Endothelial cell of umbilical vein (primary cell): ENCODE results near the gene LCA5L. TPM values are rescaled to one million over a fixed set of nuclear protein-coding genes. Genes with fewer than 3 reads are reported as not detected.

Experiments used
- Bru-seq: library from RNA; stranded (reverse); fragments of 400-500 nt; gene quantifications from one replicate; lab custom pipeline; 2021; lab: Mats Ljungman, UMichigan
- BruChase-seq, 2 experiments: library from RNA; stranded (reverse); fragments of 400-500 nt; gene quantifications; one replicate each; lab custom pipeline; 2021; lab: Mats Ljungman, UMichigan
- BruUV-seq: library from RNA; stranded (reverse); fragments of 400-500 nt; replicated peaks from 2 replicates; lab custom pipeline; 2021; lab: Mats Ljungman, UMichigan
- CTCF ChIA-PET: fragments of 300-600, 350-600 bp; sonication (Branson Sonifier 250); formaldehyde crosslinking; loops from one replicate; lab custom pipeline; 2021; ENCODE audit warnings: antibody characterized with exemption, inconsistent platforms; lab: Charles Lee
- POLR2A ChIA-PET: fragments of 300-600, 350-600 bp; sonication (Branson Sonifier 250); formaldehyde crosslinking; loops from one replicate; lab custom pipeline; 2021; ENCODE audit warnings: antibody characterized with exemption, inconsistent platforms; lab: Charles Lee
- DNase-seq: peaks from one replicate; pipeline ENCODE4 v3.0.0-alpha.2; 2011; ENCODE audit warnings: low read depth, low spot score
- FAIRE-seq: peaks from 2 replicates; lab custom pipeline; 2011; peaks lifted over from hg19 to GRCh38; lab: Jason Lieb, UNC
- H2AFZ ChIP-seq: 2 replicates; pipeline ENCODE4 v1.6.0; 2012; ENCODE audit warnings: low read depth, low read length, control low read depth, inconsistent platforms
- H3K27ac ChIP-seq: 2 replicates; pipeline ENCODE4 v1.5.1; 2011; ENCODE audit warnings: low read depth, mild to moderate bottlenecking, control low read depth, low read length, moderate library complexity; ENCODE audit not compliant: insufficient read depth
- H3K27me3 ChIP-seq, 2 experiments: 2 replicates each; pipeline versions ENCODE4 v1.6.0 to v1.6.1; 2011; ENCODE audit warnings: low read length in 2 of 2, mixed read lengths in 1 of 2; ENCODE audit not compliant: control insufficient read depth in 2 of 2, insufficient read depth in 2 of 2
- H3K36me3 ChIP-seq, 2 experiments: 2 replicates in 1 of 2; 3 replicates in 1 of 2; pipeline ENCODE4 v1.5.1; 2011; ENCODE audit warnings: low read length in 2 of 2, mild to moderate bottlenecking in 1 of 2, moderate library complexity in 1 of 2; ENCODE audit not compliant: control insufficient read depth in 2 of 2, insufficient read depth in 2 of 2; ENCODE audit errors: extremely low read depth in 1 of 2
- H3K4me1 ChIP-seq: 3 replicates; pipeline ENCODE4 v1.5.1; 2011; ENCODE audit warnings: mild to moderate bottlenecking, low read length; ENCODE audit not compliant: control insufficient read depth, insufficient read depth; ENCODE audit errors: extremely low read depth
- H3K4me2 ChIP-seq: 2 replicates; pipeline ENCODE4 v1.6.1; 2011; ENCODE audit warnings: low read length, control low read depth, mixed read lengths; ENCODE audit not compliant: insufficient read depth
- H3K4me3 ChIP-seq, 3 experiments: fragments of 200-600 bp in 1 of 3; sonication (generic), shearing (Covaris generic) in 1 of 3; replicated peaks in 1 of 3; 2 replicates each; pipeline ENCODE4 v1.5.1; 2011 to 2016; ENCODE audit warnings: control low read depth in 3 of 3, low read length in 3 of 3, mild to moderate bottlenecking in 2 of 3, inconsistent platforms in 1 of 3, low read depth in 1 of 3, moderate library complexity in 1 of 3; ENCODE audit not compliant: insufficient read depth in 1 of 3
- H3K79me2 ChIP-seq: 2 replicates; pipeline ENCODE4 v1.6.0; 2012; ENCODE audit warnings: low read length, inconsistent platforms; ENCODE audit not compliant: control insufficient read depth, insufficient read depth
- H3K9ac ChIP-seq: replicated peaks from 2 replicates; pipeline ENCODE3; 2011; ENCODE audit warnings: low read length, control low read depth; ENCODE audit not compliant: insufficient read depth; ENCODE audit errors: extremely low read depth
- H3K9me1 ChIP-seq: replicated peaks from 3 replicates; pipeline ENCODE4 v1.6.0; 2011; ENCODE audit warnings: mild to moderate bottlenecking, low read length; ENCODE audit not compliant: control insufficient read depth, insufficient read depth; ENCODE audit errors: extremely low read depth
- H3K9me3 ChIP-seq: replicated peaks from 2 replicates; pipeline ENCODE4 v1.5.1; 2012; ENCODE audit warnings: low read length, inconsistent platforms; ENCODE audit not compliant: control insufficient read depth, insufficient read depth
- H4K20me1 ChIP-seq: replicated peaks from 2 replicates; pipeline ENCODE3; 2011; ENCODE audit warnings: mild to moderate bottlenecking, low read length; ENCODE audit not compliant: control insufficient read depth, insufficient read depth; ENCODE audit errors: extremely low read depth
- EZH2 ChIP-seq: IDR thresholded peaks from 2 replicates; pipeline ENCODE4 v1.6.1; 2012; ENCODE audit warnings: borderline replicate concordance, low read depth, mild to moderate bottlenecking, moderate library complexity, low read length, inconsistent platforms; ENCODE audit not compliant: severe bottlenecking
- FOS ChIP-seq: IDR thresholded peaks from 2 replicates; pipeline ENCODE4 v1.6.1; 2011; ENCODE audit warnings: mild to moderate bottlenecking, low read length, moderate library complexity, borderline replicate concordance; ENCODE audit not compliant: insufficient read depth
- GATA2 ChIP-seq: IDR thresholded peaks from 2 replicates; pipeline ENCODE4 v1.7.0; 2011; ENCODE audit warnings: low read depth, mild to moderate bottlenecking, moderate library complexity, mixed read lengths, low read length; ENCODE audit not compliant: insufficient read length, insufficient read depth
- JUN ChIP-seq: IDR thresholded peaks from 2 replicates; pipeline ENCODE4 v1.6.1; 2011; ENCODE audit warnings: borderline replicate concordance, low read depth; ENCODE audit not compliant: insufficient read length, insufficient read depth
- MYC ChIP-seq: IDR thresholded peaks from one replicate; pipeline ENCODE4 v1.6.1; 2011; ENCODE audit warnings: mild to moderate bottlenecking, low read depth, low read length
- POLR2A ChIP-seq: IDR thresholded peaks from 2 replicates; pipeline ENCODE4 v1.6.1; 2012; ENCODE audit warnings: low read depth, mild to moderate bottlenecking, control low read depth, low read length
- POLR2AphosphoS5 ChIP-seq: IDR thresholded peaks from 2 replicates; pipeline ENCODE4 v1.6.1; 2012; ENCODE audit warnings: low read depth, mild to moderate bottlenecking, control low read depth, low read length, moderate library complexity; ENCODE audit not compliant: insufficient read depth
- dilution Hi-C: fragments of 300-500 bp; cut with MboI; formaldehyde crosslinking; loops from one replicate; pipeline ENCODE4 v1.15.0; 2019; ENCODE audit warnings: low sequenced_read_pairs; ENCODE audit not compliant: extremely low pct_ligation_motif_present
- intact Hi-C: fragments of 100-400 bp; cut with micrococcal nuclease; formaldehyde crosslinking; loops from one replicate; pipeline ENCODE4 v1.10.0; 2022
- long read RNA-seq: library from polyadenylated mRNA; stranded (forward); transcript quantifications from one replicate; pipeline ENCODE4 v2.0.0, GENCODE V29; 2021
- polyA minus RNA-seq, 3 experiments: library from RNA; depleted of rRNA, polyadenylated mRNA; stranded (reverse); fragments of >200 nt; gene quantifications; 1 replicate in 1 of 3; 2 replicates in 2 of 3; pipeline ENCODE4 v1.2.3, GENCODE V29; 2011
- polyA plus RNA-seq, 4 experiments: library from polyadenylated mRNA; depleted of rRNA in 3 of 4; stranded (reverse) in 3 of 4; unstranded in 1 of 4; fragments of >200 nt; gene quantifications; 2 replicates each; pipeline versions ENCODE4 v1.2.1 to v1.2.3, GENCODE V29; 2011 to 2012; ENCODE audit warnings: missing spikeins in 1 of 4
- total RNA-seq: library from RNA; stranded (reverse); gene quantifications from 2 replicates; pipeline ENCODE4 v1.2.3, GENCODE V29; 2021
- TF ChIP-seq, protein P1 (sequence below): IDR thresholded peaks from 2 replicates; pipeline ENCODE4 v1.6.1; 2011; ENCODE audit not compliant: insufficient read depth, insufficient read length
- TF ChIP-seq, protein P2 (sequence below), 2 donors: IDR thresholded peaks; 1 replicate in 1 of 2; 2 replicates in 1 of 2; pipeline ENCODE4 v1.5.1; 2011; ENCODE audit warnings: low read length in 2 of 2, mild to moderate bottlenecking in 2 of 2, moderate library complexity in 2 of 2, control low read depth in 1 of 2, inconsistent platforms in 1 of 2, low read depth in 1 of 2; ENCODE audit not compliant: insufficient read depth in 1 of 2; ENCODE audit errors: extremely low read depth in 1 of 2

LCA5L gene
- 1.0 and 1.2 TPM in 2 replicates for total RNA-seq
- 0.26 and 0.38 TPM in 2 replicates for polyA plus RNA-seq
- 0.23 and 0.37 TPM in 2 replicates for polyA plus RNA-seq (2011; cell fraction: cytosol; rRNA removed)
- 0.60 and 0.74 TPM in 2 replicates for polyA plus RNA-seq (2011; cell fraction: nucleus; rRNA removed)
- polyA plus RNA-seq (2012): 0.30 and 0.70 TPM in 2 replicates
- polyA minus RNA-seq: 0.06 and 1.3 TPM in 2 replicates
- polyA minus RNA-seq (2011; cell fraction: cytosol; rRNA and poly(A)+ RNA removed): not detected
- polyA minus RNA-seq (2011; cell fraction: nucleus; rRNA and poly(A)+ RNA removed): 1.1 TPM in 1 of 2 replicates, not detected in the other
- Bru-seq, nascent RNA: percentile 28 among the genes with signal in this experiment
- BruChase-seq, experiment 1, labeled RNA remaining after a 6-hour chase: percentile 17 among the genes with signal in this experiment
- BruChase-seq, experiment 2, labeled RNA remaining after a 2-hour chase: percentile 19 among the genes with signal in this experiment
- long read RNA-seq, partial matches to known transcripts: 1 of 6 reads
- long read RNA-seq, other reads (novel, unspliced or antisense): 5 of 6 reads

DNA sequence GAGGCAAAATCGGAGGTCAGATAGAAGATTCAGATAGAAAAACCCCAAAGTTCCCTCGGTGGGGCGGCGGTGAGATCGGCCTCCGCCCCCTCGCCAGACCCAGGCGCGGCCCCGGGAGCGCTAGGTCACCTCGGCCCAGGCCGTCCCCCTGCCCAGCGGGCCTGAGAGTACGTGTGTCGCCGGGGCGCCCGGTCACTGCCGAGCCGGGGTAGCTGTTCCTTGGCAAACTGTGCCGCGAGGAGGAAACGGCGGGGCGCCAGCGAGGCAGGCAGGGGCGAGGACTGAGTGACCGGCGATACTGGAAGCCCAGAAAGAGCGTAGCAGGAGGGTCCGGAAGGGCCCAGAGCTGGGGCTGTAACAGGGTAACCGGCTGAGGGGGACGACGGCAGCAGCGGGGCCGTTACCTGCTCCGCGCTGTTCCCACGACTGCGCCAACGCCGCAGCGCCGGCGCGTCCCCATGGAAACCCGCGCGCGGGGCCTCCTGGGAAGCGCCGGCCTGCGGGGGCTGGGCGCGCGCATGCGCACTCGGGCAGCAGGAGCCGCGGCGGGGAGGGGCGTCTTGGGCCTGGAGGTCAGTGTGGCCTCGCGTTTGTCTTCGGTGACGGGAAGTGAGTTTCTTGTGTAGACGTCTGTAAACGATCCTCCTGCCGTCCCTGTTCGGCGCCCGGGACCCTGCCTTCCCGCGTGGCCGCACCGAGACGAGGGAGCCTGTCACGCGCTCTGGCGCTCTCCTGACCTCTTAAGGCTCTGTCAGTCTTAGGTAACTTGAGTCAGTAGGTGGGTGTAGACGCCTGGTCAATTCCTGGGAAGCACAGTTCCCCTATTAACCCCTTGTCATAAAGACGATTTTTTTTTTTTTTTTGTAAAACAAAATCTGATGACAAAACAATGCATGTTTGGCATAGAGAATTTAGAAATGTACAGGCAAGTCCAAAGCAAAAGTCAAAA, at the start of gene LCA5L:
TSS of gene LCA5L (minus strand) at position 458 of the 949 bp plus-strand sequence. CDS start 17,285 bp downstream, outside the sequence.
- Histone ChIP-seq H3K9ac (peak within 1 kb of the TSS; percentile 48), H3K4me1 (peaks cover 7% of the 10 kb centered on the region), H3K27ac (peak within 1 kb of the TSS; percentile 43), H3K79me2 (no peaks in the 10 kb centered on the region), H2AFZ (peak within 1 kb of the TSS; percentile 59), H3K9me3 (no peaks in the 10 kb centered on the region), H3K4me2 (peak within 1 kb of the TSS; percentile 82), H3K36me3 (no peaks in the 10 kb centered on the region), H3K9me1 (no peaks in the 10 kb centered on the region), H4K20me1 (no peaks in the 10 kb centered on the region), H3K4me3 (peak within 1 kb of the TSS; percentile 58 to 82 (median 61)), H3K27me3 (peaks cover 3 to 5% of the 10 kb centered on the region in 2 experiments)
- TSS peak; percentile 88 for BruUV-seq
- peak; percentile 90 for DNase-seq
- dilution Hi-C loops: no loop called here
- ChIA-PET CTCF (interaction anchor here (0.7 to 1.2 kb wide), 3 partner anchors 65 to 97 kb away, joined by 3 read pairs; partner anchors contain the start of gene HMGN1), POLR2A (no interaction called here)
- TF ChIP-seq, protein P1, sequence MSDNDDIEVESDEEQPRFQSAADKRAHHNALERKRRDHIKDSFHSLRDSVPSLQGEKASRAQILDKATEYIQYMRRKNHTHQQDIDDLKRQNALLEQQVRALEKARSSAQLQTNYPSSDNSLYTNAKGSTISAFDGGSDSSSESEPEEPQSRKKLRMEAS: peak; percentile 11
- TF ChIP-seq EZH2 (no peak), FOS (no peak), POLR2AphosphoS5 (peak; percentile 74), GATA2 (no peak), POLR2A (peak; percentile 83), MYC (no peak), JUN (no peak)
- TF ChIP-seq, protein P2, sequence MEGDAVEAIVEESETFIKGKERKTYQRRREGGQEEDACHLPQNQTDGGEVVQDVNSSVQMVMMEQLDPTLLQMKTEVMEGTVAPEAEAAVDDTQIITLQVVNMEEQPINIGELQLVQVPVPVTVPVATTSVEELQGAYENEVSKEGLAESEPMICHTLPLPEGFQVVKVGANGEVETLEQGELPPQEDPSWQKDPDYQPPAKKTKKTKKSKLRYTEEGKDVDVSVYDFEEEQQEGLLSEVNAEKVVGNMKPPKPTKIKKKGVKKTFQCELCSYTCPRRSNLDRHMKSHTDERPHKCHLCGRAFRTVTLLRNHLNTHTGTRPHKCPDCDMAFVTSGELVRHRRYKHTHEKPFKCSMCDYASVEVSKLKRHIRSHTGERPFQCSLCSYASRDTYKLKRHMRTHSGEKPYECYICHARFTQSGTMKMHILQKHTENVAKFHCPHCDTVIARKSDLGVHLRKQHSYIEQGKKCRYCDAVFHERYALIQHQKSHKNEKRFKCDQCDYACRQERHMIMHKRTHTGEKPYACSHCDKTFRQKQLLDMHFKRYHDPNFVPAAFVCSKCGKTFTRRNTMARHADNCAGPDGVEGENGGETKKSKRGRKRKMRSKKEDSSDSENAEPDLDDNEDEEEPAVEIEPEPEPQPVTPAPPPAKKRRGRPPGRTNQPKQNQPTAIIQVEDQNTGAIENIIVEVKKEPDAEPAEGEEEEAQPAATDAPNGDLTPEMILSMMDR (IDR thresholded peaks at IDR 0.05; ENCODE audit: extremely low read depth in 1 of 2, insufficient read depth in 1 of 2, low read depth in 1 of 2, low read length in 2 of 2): peak; percentile 4 to 40
- FAIRE-seq: peak; percentile 71
- intact Hi-C loops: loop anchor here (1.0 kb wide), 4 partner anchors 57 to 262 kb away; partner anchors contain the start of genes HMGN1 and PSMG1
